HG03064 (cell line): ENCODE results near the gene GNB4.

Source experiments
- ATAC-seq: cut with Tn5 transposase; IDR thresholded peaks from one replicate; pipeline ENCODE4 v1.9.1; 2021; ENCODE audit warnings: low read depth; ENCODE audit not compliant: unreplicated experiment

The GNB4 gene

GRCh38 chr3:179438841-179439240 lies 12.4 kb downstream of the GNB4 start:
- ATAC-seq = peak; percentile 75

GRCh38 chr3:179436517-179436916 lies 14.8 kb downstream of the GNB4 start:
- no peak for ATAC-seq

- ATAC-seq = no peak
Measured at GRCh38 chr3:179432451-179432850, 18.8 kb downstream of the GNB4 start.

GRCh38 chr3:179432021-179432420 lies 19.2 kb downstream of the GNB4 start:
- no peak for ATAC-seq

- no peak for ATAC-seq
Measured at GRCh38 chr3:179430277-179430870, 20.9 kb downstream of the GNB4 start.

GRCh38 chr3:179428876-179429548 lies 22.3 kb downstream of the GNB4 start:
- no peak for ATAC-seq

- ATAC-seq = no peak
Measured at GRCh38 chr3:179425075-179425474, 26.2 kb downstream of the GNB4 start.

GRCh38 chr3:179421500-179421899 lies 29.8 kb downstream of the GNB4 start:
- ATAC-seq = no peak

GRCh38 chr3:179418610-179419009 lies 32.7 kb downstream of the GNB4 start:
- no peak for ATAC-seq

GRCh38 chr3:179416681-179417080 lies 34.6 kb downstream of the GNB4 start:
- ATAC-seq = no peak

GRCh38 chr3:179415377-179415776 lies 35.9 kb downstream of the GNB4 start:
- no peak for ATAC-seq

- no peak for ATAC-seq
Measured at GRCh38 chr3:179414804-179415203, 36.5 kb downstream of the GNB4 start.

- no peak for ATAC-seq
Measured at GRCh38 chr3:179410999-179411398, 40.3 kb downstream of the GNB4 start.

- no peak for ATAC-seq
Measured at GRCh38 chr3:179410331-179410730, 40.9 kb downstream of the GNB4 start.

GRCh38 chr3:179404307-179404706 lies 47.0 kb downstream of the GNB4 start:
- no peak for ATAC-seq

GRCh38 chr3:179402963-179403362 lies 48.3 kb downstream of the GNB4 start:
- no peak for ATAC-seq

GRCh38 chr3:179401561-179401960 lies 49.7 kb downstream of the GNB4 start:
- ATAC-seq = no peak

GRCh38 chr3:179398574-179399231 lies 52.6 kb downstream of the GNB4 start:
- no peak for ATAC-seq

GRCh38 chr3:179391906-179392305 lies 59.4 kb downstream of the GNB4 start:
- no peak for ATAC-seq

- no peak for ATAC-seq
Measured at GRCh38 chr3:179376474-179376873, 74.8 kb downstream of the GNB4 start.

- ATAC-seq = no peak
Measured at GRCh38 chr3:179375091-179375999, 75.9 kb downstream of the GNB4 start.
